NCI-H1694 treated with DMSO at 0.1 percent for 48 hours (cell line): ENCODE data around the gene NDE1.
"Not testable (repeated sequence)": the region's sequence is repeated elsewhere in the genome, so short reads cannot be mapped to it uniquely, and the experiment has no call there.

Experiments used
- DNase-seq: peaks from one replicate; lab custom pipeline; 2025; lab: John Stamatoyannopoulos, UW

Gene NDE1

GRCh38 chr16:15701367-15701766, 51.3 kb downstream of the NDE1 start:
- DNase-seq: no peak

- no peak for DNase-seq
Measured at GRCh38 chr16:15701975-15702970, 52.2 kb downstream of the NDE1 start.

- no peak for DNase-seq
Measured at GRCh38 chr16:15703029-15703736, 53.1 kb downstream of the NDE1 start.

GRCh38 chr16:15704545-15704987, 54.5 kb downstream of the NDE1 start:
- DNase-seq: peak; percentile 10

- DNase-seq: no peak
Measured at GRCh38 chr16:15705064-15705565, 55.1 kb downstream of the NDE1 start.

GRCh38 chr16:15707332-15707731, 57.3 kb downstream of the NDE1 start:
- DNase-seq: no peak

GRCh38 chr16:15708096-15708495, 58.1 kb downstream of the NDE1 start:
- DNase-seq: no peak

GRCh38 chr16:15708997-15709396, 59.0 kb downstream of the NDE1 start:
- DNase-seq: no peak

- no peak for DNase-seq
Measured at GRCh38 chr16:15714393-15715172, 64.5 kb downstream of the NDE1 start.

GRCh38 chr16:15715221-15715620, 65.2 kb downstream of the NDE1 start:
- no peak for DNase-seq

- DNase-seq: no peak
Measured at GRCh38 chr16:15716694-15717447, 66.8 kb downstream of the NDE1 start.

GRCh38 chr16:15721018-15721417, 71.0 kb downstream of the NDE1 start:
- no peak for DNase-seq

- DNase-seq: no peak
Measured at GRCh38 chr16:15723808-15724207, 73.8 kb downstream of the NDE1 start.

GRCh38 chr16:15725641-15726240, 75.7 kb downstream of the NDE1 start:
- no peak for DNase-seq

GRCh38 chr16:15726715-15727114, 76.7 kb downstream of the NDE1 start:
- DNase-seq: no peak

GRCh38 chr16:15727697-15728096, 77.7 kb downstream of the NDE1 start:
- DNase-seq: not testable (repeated sequence)

GRCh38 chr16:15729152-15729551, 79.1 kb downstream of the NDE1 start:
- no peak for DNase-seq

- no peak for DNase-seq
Measured at GRCh38 chr16:15732416-15732815, 82.4 kb downstream of the NDE1 start.

GRCh38 chr16:15735610-15736009, 85.6 kb downstream of the NDE1 start:
- no peak for DNase-seq

- DNase-seq: no peak
Measured at GRCh38 chr16:15736529-15736928, 86.5 kb downstream of the NDE1 start.

- DNase-seq: no peak
Measured at GRCh38 chr16:15737140-15737644, 87.1 kb downstream of the NDE1 start.
